Colon (tissue), 2 donors: Measurements from ENCODE around the gene ZFP36L2.

Experiments used
- FAIRE-seq: peaks from 2 replicates; lab custom pipeline; 2012; peaks lifted over from hg19 to GRCh38; lab: Jason Lieb, UNC
- donor health status: control.
- donor health status: control.

ZFP36L2 gene

GRCh38 chr2:43186321-43186678 lies 40.1 kb downstream of the ZFP36L2 start:
- FAIRE-seq = no peak

GRCh38 chr2:43185146-43185545 lies 41.3 kb downstream of the ZFP36L2 start:
- no peak for FAIRE-seq

GRCh38 chr2:43184339-43184895 lies 42.0 kb downstream of the ZFP36L2 start:
- FAIRE-seq = no peak

GRCh38 chr2:43183743-43184142 lies 42.7 kb downstream of the ZFP36L2 start:
- FAIRE-seq = no peak

- FAIRE-seq = no peak
These were observed 45.5 kb downstream of the ZFP36L2 start for GRCh38 chr2:43180897-43181296.

GRCh38 chr2:43179942-43180341 lies 46.5 kb downstream of the ZFP36L2 start:
- no peak for FAIRE-seq

- no peak for FAIRE-seq
These were observed 47.5 kb downstream of the ZFP36L2 start for GRCh38 chr2:43178602-43179542.

GRCh38 chr2:43178055-43178598 lies 48.3 kb downstream of the ZFP36L2 start:
- no peak for FAIRE-seq

- FAIRE-seq = no peak
These were observed 50.0 kb downstream of the ZFP36L2 start for GRCh38 chr2:43176449-43176848.

- FAIRE-seq = no peak
These were observed 50.5 kb downstream of the ZFP36L2 start for GRCh38 chr2:43175876-43176275.

- no peak for FAIRE-seq
These were observed 51.4 kb downstream of the ZFP36L2 start for GRCh38 chr2:43175020-43175441.

GRCh38 chr2:43174368-43174916 lies 52.0 kb downstream of the ZFP36L2 start:
- no peak for FAIRE-seq
